Panc1 (cell line): Measurements from ENCODE around the gene CERS1. TPM values are rescaled to one million over a fixed set of nuclear protein-coding genes. Genes with fewer than 3 reads are reported as not detected.

ENCODE experiments used
- ATAC-seq: fragments of 200-7000 bp; cut with Tn5 transposase; 2 replicates; pipeline ENCODE4 v1.9.1; 2020; ENCODE audit warnings: mild to moderate bottlenecking, moderate library complexity
- BruUV-seq: library from RNA; stranded (reverse); fragments of 400-500 nt; replicated peaks from 2 replicates; lab custom pipeline; 2021; lab: Mats Ljungman, UMichigan
- CTCF ChIA-PET: fragments of 300-600 bp; sonication (Branson Sonifier 250); formaldehyde crosslinking; loops from one replicate; lab custom pipeline; 2022; ENCODE audit warnings: antibody characterized with exemption; lab: Charles Lee
- POLR2A ChIA-PET: fragments of 300-600 bp; sonication (Branson Sonifier 250); formaldehyde crosslinking; loops from one replicate; lab custom pipeline; 2022; ENCODE audit warnings: antibody characterized with exemption; lab: Charles Lee
- DNase-seq: peaks from one replicate; pipeline ENCODE4 v3.0.0-alpha.2; 2010; ENCODE audit warnings: low read depth, low spot score
- H3K27ac ChIP-seq: 2 replicates; pipeline ENCODE4 v1.5.1; 2011; ENCODE audit warnings: mild to moderate bottlenecking, low read length, inconsistent platforms
- H3K27me3 ChIP-seq: fragments of 200-500 bp; sonication (Bioruptor generic); 2 replicates; pipeline ENCODE4 v1.6.0; 2014; ENCODE audit warnings: low read length, inconsistent platforms; ENCODE audit not compliant: control insufficient read depth, insufficient read depth
- H3K36me3 ChIP-seq: fragments of 200-500 bp; sonication (Bioruptor generic); 2 replicates; pipeline ENCODE4 v1.5.1; 2014; ENCODE audit warnings: inconsistent platforms, mild to moderate bottlenecking, low read length, moderate library complexity; ENCODE audit not compliant: control insufficient read depth, insufficient read depth
- H3K4me1 ChIP-seq: 2 replicates; pipeline ENCODE4 v1.5.1; 2011; ENCODE audit warnings: inconsistent platforms, mild to moderate bottlenecking, low read length, moderate library complexity; ENCODE audit not compliant: control insufficient read depth, insufficient read depth
- H3K4me3 ChIP-seq, 2 experiments: 2 replicates each; pipeline ENCODE4 v1.5.1; 2011 to 2012; ENCODE audit warnings: low read depth in 2 of 2, low read length in 2 of 2, mild to moderate bottlenecking in 2 of 2, inconsistent platforms in 1 of 2, moderate library complexity in 1 of 2
- H3K9me3 ChIP-seq: fragments of 200-500 bp; sonication (Bioruptor generic); 2 replicates; pipeline ENCODE4 v1.5.1; 2014; ENCODE audit warnings: low read depth, mild to moderate bottlenecking, inconsistent platforms, low read length, moderate library complexity; ENCODE audit not compliant: control insufficient read depth, insufficient read depth
- POLR2AphosphoS5 ChIP-seq: IDR thresholded peaks from 2 replicates; pipeline ENCODE4 v1.6.1; 2012; ENCODE audit warnings: mild to moderate bottlenecking, low read depth, low read length, moderate library complexity
- SIN3A ChIP-seq: IDR thresholded peaks from 2 replicates; pipeline ENCODE4 v1.6.1; 2012; ENCODE audit warnings: low read depth, mild to moderate bottlenecking, low read length, moderate library complexity, borderline replicate concordance; ENCODE audit not compliant: insufficient read depth
- TCF7L2 ChIP-seq: IDR thresholded peaks from 2 replicates; pipeline ENCODE4 v1.6.1; 2011; ENCODE audit warnings: mild to moderate bottlenecking, low read depth, low read length, inconsistent platforms
- in situ Hi-C: cut with HindIII; loops from 2 replicates; pipeline ENCODE4 v1.10.0; 2016; ENCODE audit warnings: low sequenced_read_pairs, low pct_unique_long_range_greater_than_20kb
- intact Hi-C: fragments of 100-400 bp; cut with micrococcal nuclease; formaldehyde crosslinking; loops from one replicate; pipeline ENCODE4 v1.10.0; 2022; ENCODE audit not compliant: unreplicated experiment
- total RNA-seq: library from RNA; stranded (reverse); gene quantifications from one replicate; pipeline ENCODE4 v1.2.1, GENCODE V29; 2021; ENCODE audit not compliant: unreplicated experiment
- TF ChIP-seq, protein P1 (sequence below): fragments of 450-650 bp; IDR thresholded peaks from 2 replicates; pipeline ENCODE4 v1.5.1; 2017; ENCODE audit warnings: mild to moderate bottlenecking
- TF ChIP-seq, protein P2 (sequence below), 2 experiments: IDR thresholded peaks; 2 replicates each; pipeline ENCODE4 v1.6.1; 2011 to 2012; ENCODE audit warnings: low read depth in 2 of 2, control low read depth in 1 of 2, low read length in 1 of 2, mild to moderate bottlenecking in 1 of 2, moderate library complexity in 1 of 2; ENCODE audit not compliant: insufficient read depth in 1 of 2

Gene CERS1
- total RNA-seq, 1 experiment from 2014 or later = 4.5 TPM

DNA sequence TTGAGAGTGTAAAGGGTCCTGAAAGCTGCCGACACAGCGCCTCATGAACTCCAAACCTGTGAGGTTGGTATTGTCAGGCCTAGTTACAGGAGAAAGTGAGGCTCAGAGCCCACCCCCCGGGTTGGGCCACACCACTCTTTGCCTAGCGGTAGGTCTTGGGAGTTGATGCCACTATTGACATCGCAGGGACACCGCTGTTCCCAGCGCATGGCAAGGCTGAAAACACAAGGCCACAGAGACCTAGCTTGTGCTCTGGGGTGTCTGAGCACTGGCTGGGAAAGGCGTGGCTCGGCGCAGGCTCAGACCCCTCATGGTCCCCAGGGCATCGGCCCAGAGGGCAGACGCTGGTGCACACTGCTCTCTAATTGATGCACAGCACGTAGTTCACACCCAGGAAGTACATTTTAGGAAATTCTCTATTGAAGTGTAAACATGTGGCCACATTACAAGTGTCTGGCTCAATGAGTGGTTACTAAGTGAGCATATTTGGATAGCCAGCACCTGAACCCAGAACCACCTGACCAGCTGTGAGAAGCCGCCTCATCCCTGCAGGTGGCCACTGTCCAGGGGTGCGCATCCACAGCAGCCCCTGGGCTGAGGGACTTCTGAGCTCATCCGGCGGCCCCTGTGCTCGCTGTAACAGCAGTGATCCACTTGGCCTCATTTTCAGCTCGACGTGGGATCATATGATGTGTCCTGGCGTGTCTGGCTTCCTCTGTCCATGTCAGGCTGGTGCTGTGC, 36.9 kb downstream of the CERS1 start:
- Histone ChIP-seq H3K4me3 (no peak overlapping the region), H3K27me3 (no peaks in the 10 kb centered on the region), H3K9me3 (no peaks in the 10 kb centered on the region), H3K36me3 (peaks cover 10% of the 10 kb centered on the region), H3K4me1 (no peaks in the 10 kb centered on the region), H3K27ac (no peak overlapping the region)
- ChIA-PET POLR2A (interaction anchor here (0.6 kb wide), 1 partner anchor 111 kb away, joined by 9 read pairs; no protein-coding TSS in a partner anchor), CTCF (no interaction called here)
- ATAC-seq (no peak), DNase-seq (no peak)
- intact Hi-C loops (no loop called here), in situ Hi-C loops (no loop called here)
- BruUV-seq = no TSS peak
- TF ChIP-seq, protein P1, sequence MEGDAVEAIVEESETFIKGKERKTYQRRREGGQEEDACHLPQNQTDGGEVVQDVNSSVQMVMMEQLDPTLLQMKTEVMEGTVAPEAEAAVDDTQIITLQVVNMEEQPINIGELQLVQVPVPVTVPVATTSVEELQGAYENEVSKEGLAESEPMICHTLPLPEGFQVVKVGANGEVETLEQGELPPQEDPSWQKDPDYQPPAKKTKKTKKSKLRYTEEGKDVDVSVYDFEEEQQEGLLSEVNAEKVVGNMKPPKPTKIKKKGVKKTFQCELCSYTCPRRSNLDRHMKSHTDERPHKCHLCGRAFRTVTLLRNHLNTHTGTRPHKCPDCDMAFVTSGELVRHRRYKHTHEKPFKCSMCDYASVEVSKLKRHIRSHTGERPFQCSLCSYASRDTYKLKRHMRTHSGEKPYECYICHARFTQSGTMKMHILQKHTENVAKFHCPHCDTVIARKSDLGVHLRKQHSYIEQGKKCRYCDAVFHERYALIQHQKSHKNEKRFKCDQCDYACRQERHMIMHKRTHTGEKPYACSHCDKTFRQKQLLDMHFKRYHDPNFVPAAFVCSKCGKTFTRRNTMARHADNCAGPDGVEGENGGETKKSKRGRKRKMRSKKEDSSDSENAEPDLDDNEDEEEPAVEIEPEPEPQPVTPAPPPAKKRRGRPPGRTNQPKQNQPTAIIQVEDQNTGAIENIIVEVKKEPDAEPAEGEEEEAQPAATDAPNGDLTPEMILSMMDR = no peak
- TF ChIP-seq POLR2AphosphoS5 (no peak), SIN3A (no peak), TCF7L2 (no peak)
- TF ChIP-seq, protein P2, sequence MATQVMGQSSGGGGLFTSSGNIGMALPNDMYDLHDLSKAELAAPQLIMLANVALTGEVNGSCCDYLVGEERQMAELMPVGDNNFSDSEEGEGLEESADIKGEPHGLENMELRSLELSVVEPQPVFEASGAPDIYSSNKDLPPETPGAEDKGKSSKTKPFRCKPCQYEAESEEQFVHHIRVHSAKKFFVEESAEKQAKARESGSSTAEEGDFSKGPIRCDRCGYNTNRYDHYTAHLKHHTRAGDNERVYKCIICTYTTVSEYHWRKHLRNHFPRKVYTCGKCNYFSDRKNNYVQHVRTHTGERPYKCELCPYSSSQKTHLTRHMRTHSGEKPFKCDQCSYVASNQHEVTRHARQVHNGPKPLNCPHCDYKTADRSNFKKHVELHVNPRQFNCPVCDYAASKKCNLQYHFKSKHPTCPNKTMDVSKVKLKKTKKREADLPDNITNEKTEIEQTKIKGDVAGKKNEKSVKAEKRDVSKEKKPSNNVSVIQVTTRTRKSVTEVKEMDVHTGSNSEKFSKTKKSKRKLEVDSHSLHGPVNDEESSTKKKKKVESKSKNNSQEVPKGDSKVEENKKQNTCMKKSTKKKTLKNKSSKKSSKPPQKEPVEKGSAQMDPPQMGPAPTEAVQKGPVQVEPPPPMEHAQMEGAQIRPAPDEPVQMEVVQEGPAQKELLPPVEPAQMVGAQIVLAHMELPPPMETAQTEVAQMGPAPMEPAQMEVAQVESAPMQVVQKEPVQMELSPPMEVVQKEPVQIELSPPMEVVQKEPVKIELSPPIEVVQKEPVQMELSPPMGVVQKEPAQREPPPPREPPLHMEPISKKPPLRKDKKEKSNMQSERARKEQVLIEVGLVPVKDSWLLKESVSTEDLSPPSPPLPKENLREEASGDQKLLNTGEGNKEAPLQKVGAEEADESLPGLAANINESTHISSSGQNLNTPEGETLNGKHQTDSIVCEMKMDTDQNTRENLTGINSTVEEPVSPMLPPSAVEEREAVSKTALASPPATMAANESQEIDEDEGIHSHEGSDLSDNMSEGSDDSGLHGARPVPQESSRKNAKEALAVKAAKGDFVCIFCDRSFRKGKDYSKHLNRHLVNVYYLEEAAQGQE (IDR thresholded peaks at IDR 0.05; ENCODE audit: insufficient read depth in 1 of 2, low read depth in 2 of 2, low read length in 1 of 2) = no peak

DNA sequence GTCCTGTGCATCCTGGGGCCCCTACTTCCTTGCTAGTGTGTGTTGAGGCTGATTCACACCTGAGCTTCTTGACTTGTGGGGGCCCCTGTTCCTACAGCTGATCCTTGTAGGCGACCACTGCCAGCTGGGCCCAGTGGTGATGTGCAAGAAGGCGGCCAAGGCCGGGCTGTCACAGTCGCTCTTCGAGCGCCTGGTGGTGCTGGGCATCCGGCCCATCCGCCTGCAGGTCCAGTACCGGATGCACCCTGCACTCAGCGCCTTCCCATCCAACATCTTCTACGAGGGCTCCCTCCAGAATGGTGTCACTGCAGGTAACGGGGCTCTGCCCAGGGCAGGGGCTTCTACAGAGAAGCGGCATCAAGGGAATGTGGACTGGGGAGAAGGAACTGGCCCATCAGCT, 38.7 kb downstream of the CERS1 start:
- intact Hi-C loops = no loop called here
- H3K9me3 ChIP-seq = no peaks in the 10 kb centered on the region
- H3K36me3 ChIP-seq = peaks cover 8% of the 10 kb centered on the region
- BruUV-seq = no TSS peak
- H3K27ac ChIP-seq = no peak overlapping the region
- no peak for ATAC-seq
- in situ Hi-C loops = no loop called here
- H3K4me3 ChIP-seq = no peak overlapping the region
- ChIA-PET POLR2A (no interaction called here), CTCF (no interaction called here)
- H3K27me3 ChIP-seq = no peaks in the 10 kb centered on the region
- no peaks in the 10 kb centered on the region for H3K4me1 ChIP-seq
- DNase-seq = no peak
- TF ChIP-seq, protein P1 = no peak
- TF ChIP-seq SIN3A = no peak
- TF ChIP-seq, protein P2 (IDR thresholded peaks at IDR 0.05; ENCODE audit: insufficient read depth in 1 of 2, low read depth in 2 of 2, low read length in 1 of 2) = no peak
- no peak for TF ChIP-seq POLR2AphosphoS5
- no peak for TF ChIP-seq TCF7L2
